WERI-Rb-1 (cell line): ENCODE data around the gene EFNA2.
A peak's percentile ranks its signal among the peaks of the same experiment; 100 is the strongest.

Experiments
- DNase-seq: peaks from one replicate; pipeline ENCODE4 v3.0.0-alpha.2; 2020
- H3K27ac ChIP-seq: fragments of 250-450 bp; sonication (Bioruptor Pico); 2 replicates; pipeline ENCODE4 v1.5.1; 2020; ENCODE audit warnings: mild to moderate bottlenecking, moderate library complexity
- H3K27me3 ChIP-seq: fragments of 250-450 bp; sonication (Bioruptor Pico); 2 replicates; pipeline ENCODE4 v1.5.1; 2021; ENCODE audit warnings: mild to moderate bottlenecking, low read depth, moderate library complexity; ENCODE audit not compliant: insufficient read depth, severe bottlenecking
- H3K36me3 ChIP-seq: fragments of 250-450 bp; sonication (Bioruptor Pico); 2 replicates; pipeline ENCODE4 v1.5.1; 2020; ENCODE audit warnings: mild to moderate bottlenecking, moderate library complexity
- H3K4me3 ChIP-seq: 2 replicates; pipeline ENCODE4 v1.5.1; 2011; ENCODE audit warnings: low read depth, mild to moderate bottlenecking, control low read depth, low read length
- H3K9me3 ChIP-seq: fragments of 250-450 bp; sonication (Bioruptor Pico); 2 replicates; pipeline ENCODE4 v1.5.1; 2021; ENCODE audit warnings: mild to moderate bottlenecking, moderate library complexity; ENCODE audit not compliant: severe bottlenecking
- TF ChIP-seq, protein P1 (sequence below): IDR thresholded peaks from 2 replicates; pipeline ENCODE4 v1.5.1; 2011; ENCODE audit warnings: low read depth, mild to moderate bottlenecking, control low read depth, inconsistent platforms, low read length

Gene EFNA2

DNA sequence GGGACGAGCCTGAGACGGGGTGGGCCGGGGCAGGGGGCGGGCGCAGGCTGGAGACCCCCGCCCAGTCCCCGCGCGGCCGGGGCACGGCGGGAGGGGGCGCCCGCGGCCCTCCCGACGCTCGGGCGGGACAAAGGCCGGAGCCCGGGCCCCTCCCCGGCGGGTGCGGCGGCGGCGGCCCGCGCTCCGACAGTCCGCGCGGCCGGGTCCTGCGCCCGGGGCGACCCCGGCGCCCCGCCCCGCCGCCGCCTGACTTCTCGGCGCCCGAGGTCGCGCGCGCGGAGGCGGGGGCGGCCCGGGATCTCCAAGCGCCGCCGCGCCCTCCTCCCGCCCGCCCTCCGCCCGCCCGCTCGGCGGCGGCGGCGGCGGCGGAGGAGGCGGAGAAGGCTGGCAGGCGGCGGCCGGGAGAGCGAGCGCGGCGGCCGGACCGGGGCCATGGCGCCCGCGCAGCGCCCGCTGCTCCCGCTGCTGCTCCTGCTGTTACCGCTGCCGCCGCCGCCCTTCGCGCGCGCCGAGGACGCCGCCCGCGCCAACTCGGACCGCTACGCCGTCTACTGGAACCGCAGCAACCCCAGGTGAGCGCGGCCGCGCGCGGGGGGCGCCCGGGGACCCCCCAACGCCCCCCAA, at the start of gene EFNA2:
EFNA2 (plus strand) TSS at position 137 of the 624 bp plus-strand sequence; CDS start at position 433, 296 bp downstream.
- DNase-seq: no peak
- no peaks in the 10 kb centered on the region for H3K27me3 ChIP-seq
- peak within 1 kb of the TSS; percentile 76 for H3K4me3 ChIP-seq
- no peaks in the 10 kb centered on the region for H3K9me3 ChIP-seq
- peak within 1 kb of the TSS; percentile 40; the same call in 1 of the 2 replicates for H3K27ac ChIP-seq
- TF ChIP-seq, protein P1, sequence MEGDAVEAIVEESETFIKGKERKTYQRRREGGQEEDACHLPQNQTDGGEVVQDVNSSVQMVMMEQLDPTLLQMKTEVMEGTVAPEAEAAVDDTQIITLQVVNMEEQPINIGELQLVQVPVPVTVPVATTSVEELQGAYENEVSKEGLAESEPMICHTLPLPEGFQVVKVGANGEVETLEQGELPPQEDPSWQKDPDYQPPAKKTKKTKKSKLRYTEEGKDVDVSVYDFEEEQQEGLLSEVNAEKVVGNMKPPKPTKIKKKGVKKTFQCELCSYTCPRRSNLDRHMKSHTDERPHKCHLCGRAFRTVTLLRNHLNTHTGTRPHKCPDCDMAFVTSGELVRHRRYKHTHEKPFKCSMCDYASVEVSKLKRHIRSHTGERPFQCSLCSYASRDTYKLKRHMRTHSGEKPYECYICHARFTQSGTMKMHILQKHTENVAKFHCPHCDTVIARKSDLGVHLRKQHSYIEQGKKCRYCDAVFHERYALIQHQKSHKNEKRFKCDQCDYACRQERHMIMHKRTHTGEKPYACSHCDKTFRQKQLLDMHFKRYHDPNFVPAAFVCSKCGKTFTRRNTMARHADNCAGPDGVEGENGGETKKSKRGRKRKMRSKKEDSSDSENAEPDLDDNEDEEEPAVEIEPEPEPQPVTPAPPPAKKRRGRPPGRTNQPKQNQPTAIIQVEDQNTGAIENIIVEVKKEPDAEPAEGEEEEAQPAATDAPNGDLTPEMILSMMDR: peak; percentile 28; the same call in 1 of the 2 replicates
- H3K36me3 ChIP-seq: no peaks in the 10 kb centered on the region; the same call in 1 of the 2 replicates

- H3K27ac ChIP-seq: no peak overlapping the region
- DNase-seq: no peak
- peak overlapping the region; percentile 80 for H3K4me3 ChIP-seq
- H3K27me3 ChIP-seq: no peaks in the 10 kb centered on the region
- H3K36me3 ChIP-seq: peaks cover 10% of the 10 kb centered on the region
- no peaks in the 10 kb centered on the region for H3K9me3 ChIP-seq
- TF ChIP-seq, protein P1: no peak
Observed at GRCh38 chr19:1236576-1236975, 49.1 kb upstream of the EFNA2 start.

DNA sequence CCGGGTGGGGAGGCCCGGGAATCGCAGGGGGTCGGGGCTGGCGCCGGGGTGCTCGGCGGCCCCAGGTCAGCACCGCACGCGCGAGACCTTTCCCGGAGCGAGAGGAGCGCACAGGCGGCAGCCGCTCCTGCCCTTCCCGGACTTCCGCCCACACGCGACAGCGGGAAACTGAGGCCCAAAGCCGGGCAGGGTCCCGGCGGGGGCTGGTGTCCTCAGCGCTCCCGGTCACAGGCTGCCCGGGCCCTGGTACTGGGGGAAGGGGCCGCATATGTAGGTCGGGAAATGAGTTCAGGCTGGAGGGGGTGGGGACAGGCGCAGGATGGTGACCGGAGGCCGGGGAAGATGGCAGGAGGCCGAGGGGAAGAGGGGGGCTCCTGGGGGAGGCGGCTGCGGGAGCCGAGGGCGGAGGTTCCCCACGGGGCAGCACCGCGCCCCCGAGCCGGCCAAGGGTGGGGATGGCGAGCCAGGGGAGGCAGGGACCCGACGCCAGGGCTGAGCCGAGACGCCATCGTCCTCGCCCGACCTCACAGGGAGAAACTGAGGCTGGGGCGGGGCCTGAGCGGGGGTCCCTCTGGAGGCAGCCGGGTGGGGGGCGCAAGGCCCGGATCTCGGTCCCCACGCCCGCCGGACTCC, 48.5 kb upstream of the EFNA2 start:
- H3K27ac ChIP-seq: no peak overlapping the region

GRCh38 chr19:1237754-1238368, 47.8 kb upstream of the EFNA2 start, which contains the start of gene CBARP:
Gene CBARP, minus strand, starts transcription at chr19:1238005. Its CDS starts 1,905 bp downstream, at chr19:1236100.
- Histone ChIP-seq H3K27me3 (no peaks in the 10 kb centered on the region), H3K27ac (no peak within 1 kb of the TSS), H3K36me3 (peaks cover 8% of the 10 kb centered on the region), H3K4me3 (peak within 1 kb of the TSS; percentile 80), H3K9me3 (no peaks in the 10 kb centered on the region)
- TF ChIP-seq, protein P1: no peak
- no peak for DNase-seq

More for the DNA sequence above, 48.5 kb upstream of the EFNA2 start:
- H3K9me3 ChIP-seq: no peaks in the 10 kb centered on the region
- peaks cover 10% of the 10 kb centered on the region for H3K36me3 ChIP-seq
- no peaks in the 10 kb centered on the region for H3K27me3 ChIP-seq
- H3K4me3 ChIP-seq: peak overlapping the region; percentile 80
- TF ChIP-seq, protein P1: no peak
- no peak for DNase-seq

- Histone ChIP-seq H3K36me3 (peaks cover 16% of the 10 kb centered on the region), H3K27me3 (no peaks in the 10 kb centered on the region), H3K4me3 (peak overlapping the region; percentile 38), H3K9me3 (no peaks in the 10 kb centered on the region), H3K27ac (no peak overlapping the region)
- no peak for DNase-seq
- TF ChIP-seq, protein P1: no peak
Observed at GRCh38 chr19:1238369-1239303, 47.0 kb upstream of the EFNA2 start.
